Common myeloid progenitor, CD34-positive (primary cell): ENCODE results near the gene YARS1.

Source experiments
- CTCF ChIA-PET: fragments of 350-600 bp; sonication (Branson Sonifier 250); formaldehyde crosslinking; loops from one replicate; lab custom pipeline; 2021; ENCODE audit warnings: antibody characterized with exemption; lab: Charles Lee
- POLR2A ChIA-PET: fragments of 350-600 bp; sonication (Branson Sonifier 250); formaldehyde crosslinking; loops from one replicate; lab custom pipeline; 2021; ENCODE audit warnings: antibody characterized with exemption; lab: Charles Lee
- DNase-seq, 3 donors: peaks; one replicate each; pipeline versions ENCODE4 v3.0.0 to v3.0.0-alpha.2; 2013
- H3K27ac ChIP-seq, 2 experiments: 1 replicate in 1 of 2; 2 replicates in 1 of 2; pipeline ENCODE4 v1.7.0; 2013; ENCODE audit warnings: inconsistent platforms in 2 of 2, low read length in 2 of 2, mild to moderate bottlenecking in 2 of 2, low read depth in 1 of 2, moderate library complexity in 1 of 2; ENCODE audit not compliant: severe bottlenecking in 2 of 2, insufficient read depth in 1 of 2, poor library complexity in 1 of 2
- H3K27me3 ChIP-seq, 5 experiments: replicated peaks in 2 of 5; 1 replicate in 3 of 5; 2 replicates in 2 of 5; pipeline versions ENCODE4 v1.6.1 to v1.7.0; 2013; ENCODE audit warnings: low read length in 4 of 5, mild to moderate bottlenecking in 2 of 5, moderate library complexity in 2 of 5, inconsistent platforms in 1 of 5; ENCODE audit not compliant: insufficient read depth in 5 of 5, control insufficient read depth in 4 of 5
- H3K36me3 ChIP-seq, 4 experiments: 1 replicate in 2 of 4; 2 replicates in 2 of 4; pipeline versions ENCODE4 v1.6.1 to v1.7.0; 2013; ENCODE audit warnings: low read length in 3 of 4, control low read depth in 1 of 4, mild to moderate bottlenecking in 1 of 4; ENCODE audit not compliant: control insufficient read depth in 4 of 4, insufficient read depth in 4 of 4
- H3K4me1 ChIP-seq, 4 experiments: 1 replicate in 3 of 4; 2 replicates in 1 of 4; pipeline versions ENCODE4 v1.6.1 to v1.7.1; 2013; ENCODE audit warnings: low read length in 3 of 4, mild to moderate bottlenecking in 3 of 4, control low read depth in 1 of 4, inconsistent platforms in 1 of 4, moderate library complexity in 1 of 4; ENCODE audit not compliant: control insufficient read depth in 4 of 4, insufficient read depth in 4 of 4; ENCODE audit errors: control extremely low read depth in 1 of 4
- H3K4me3 ChIP-seq, 7 experiments: 1 replicate in 4 of 7; 2 replicates in 3 of 7; pipeline versions ENCODE4 v1.5.1 to v1.7.0; 2013; ENCODE audit warnings: mild to moderate bottlenecking in 7 of 7, low read length in 6 of 7, moderate library complexity in 6 of 7, inconsistent platforms in 2 of 7, low read depth in 2 of 7, control low read depth in 1 of 7; ENCODE audit not compliant: insufficient read depth in 4 of 7, control insufficient read depth in 1 of 7; ENCODE audit errors: extremely low read depth in 1 of 7
- H3K9me3 ChIP-seq, 5 experiments: 1 replicate in 4 of 5; 2 replicates in 1 of 5; pipeline versions ENCODE4 v1.6.1 to v1.7.1; 2013; ENCODE audit warnings: low read length in 4 of 5, mild to moderate bottlenecking in 2 of 5, inconsistent platforms in 1 of 5, low read depth in 1 of 5, moderate library complexity in 1 of 5; ENCODE audit not compliant: control insufficient read depth in 4 of 5, insufficient read depth in 2 of 5; ENCODE audit errors: control extremely low read depth in 1 of 5
- WGBS: methylation state at CpG from one replicate; pipeline ENCODE4 v1.1.5; 2013; ENCODE audit not compliant: insufficient coverage; 5-methylcytosine and 5-hydroxymethylcytosine counted together

The YARS1 gene

GRCh38 chr1:32861904-32862695, 44.9 kb upstream of the YARS1 start:
- Histone ChIP-seq H3K27me3 (no peaks in the 10 kb centered on the region), H3K4me3 (no peak overlapping the region), H3K36me3 (peaks cover 7 to 45% (median 32%) of the 10 kb centered on the region in 4 experiments), H3K27ac (no peak overlapping the region), H3K9me3 (no peaks in the 10 kb centered on the region), H3K4me1 (peaks cover 0 to 5% (median 0%) of the 10 kb centered on the region in 4 experiments)
- no peak for DNase-seq
- ChIA-PET CTCF (interaction anchor here (1.4 to 7.5 kb wide), 4 partner anchors 10 to 14 kb away, joined by 5 to 33 read pairs (median 5); no protein-coding TSS in a partner anchor), POLR2A (no interaction called here)
- 96% methylated on average over 3 of the region's 3 CpGs for WGBS

- H3K9me3 ChIP-seq, result no peaks in the 10 kb centered on the region
- H3K4me3 ChIP-seq, result no peak overlapping the region
- peaks cover 15 to 57% (median 44%) of the 10 kb centered on the region in 4 experiments for H3K36me3 ChIP-seq
- DNase-seq, result no peak
- peaks cover 0 to 5% (median 0%) of the 10 kb centered on the region in 4 experiments for H3K4me1 ChIP-seq
- no peak overlapping the region for H3K27ac ChIP-seq
- no peaks in the 10 kb centered on the region for H3K27me3 ChIP-seq
- ChIA-PET POLR2A (no interaction called here), CTCF (interaction anchor here (0.6 to 7.5 kb wide), 7 partner anchors 11 to 49 kb away, joined by 3 to 33 read pairs (median 4); no protein-coding TSS in a partner anchor)
These were observed 43.4 kb upstream of the YARS1 start for GRCh38 chr1:32860566-32860965.

GRCh38 chr1:32859915-32860314, 42.8 kb upstream of the YARS1 start:
- 100% methylated on average over 1 of the region's 2 CpGs for WGBS
- H3K9me3 ChIP-seq, result no peaks in the 10 kb centered on the region
- H3K27ac ChIP-seq, result no peak overlapping the region
- H3K36me3 ChIP-seq, result peaks cover 15 to 63% (median 47%) of the 10 kb centered on the region in 4 experiments
- no peak overlapping the region for H3K4me3 ChIP-seq
- ChIA-PET POLR2A (no interaction called here), CTCF (interaction anchor here (0.7 to 7.5 kb wide), 5 partner anchors 10 to 31 kb away, joined by 3 to 33 read pairs (median 4); no protein-coding TSS in a partner anchor)
- no peaks in the 10 kb centered on the region for H3K27me3 ChIP-seq
- DNase-seq, result no peak
- peaks cover 0 to 5% (median 0%) of the 10 kb centered on the region in 4 experiments for H3K4me1 ChIP-seq

- ChIA-PET POLR2A (interaction anchor here (0.6 kb wide), 1 partner anchor 205 kb away, joined by 4 read pairs; no protein-coding TSS in a partner anchor), CTCF (interaction anchor here (1.9 to 7.5 kb wide), 2 partner anchors 17 to 30 kb away, joined by 4 to 33 read pairs; no protein-coding TSS in a partner anchor)
- Histone ChIP-seq H3K27ac (no peak overlapping the region), H3K4me3 (no peak overlapping the region), H3K36me3 (peaks cover 16 to 71% (median 52%) of the 10 kb centered on the region in 4 experiments), H3K4me1 (peaks cover 0 to 5% (median 0%) of the 10 kb centered on the region in 4 experiments), H3K27me3 (no peaks in the 10 kb centered on the region), H3K9me3 (no peaks in the 10 kb centered on the region)
- WGBS, result 93% methylated on average over 5 of the region's 7 CpGs
- no peak for DNase-seq
These were observed 41.6 kb upstream of the YARS1 start for GRCh38 chr1:32858791-32859190.

- ChIA-PET POLR2A (no interaction called here), CTCF (interaction anchor here (7.5 kb wide), 1 partner anchor 18 kb away, joined by 33 read pairs; no protein-coding TSS in a partner anchor)
- H3K9me3 ChIP-seq, result no peaks in the 10 kb centered on the region
- no peak overlapping the region for H3K4me3 ChIP-seq
- WGBS, result no CpG with 5 or more reads among the region's 2 CpGs
- H3K4me1 ChIP-seq, result peaks cover 0 to 5% (median 0%) of the 10 kb centered on the region in 4 experiments
- no peak overlapping the region for H3K27ac ChIP-seq
- DNase-seq, result no peak
- H3K27me3 ChIP-seq, result no peaks in the 10 kb centered on the region
- H3K36me3 ChIP-seq, result peaks cover 20 to 72% (median 52%) of the 10 kb centered on the region in 4 experiments
These were observed 41.0 kb upstream of the YARS1 start for GRCh38 chr1:32858136-32858535.

GRCh38 chr1:32855861-32856617, 38.9 kb upstream of the YARS1 start:
- Histone ChIP-seq H3K4me3 (no peak overlapping the region), H3K9me3 (no peaks in the 10 kb centered on the region), H3K27me3 (no peaks in the 10 kb centered on the region), H3K36me3 (peaks cover 27 to 74% (median 52%) of the 10 kb centered on the region in 4 experiments), H3K4me1 (peaks cover 0 to 5% (median 0%) of the 10 kb centered on the region in 4 experiments), H3K27ac (no peak overlapping the region)
- WGBS, result over 99% methylated on average over 7 of the region's 13 CpGs
- ChIA-PET POLR2A (no interaction called here), CTCF (no interaction called here)
- no peak for DNase-seq
